Astrocyte of the spinal cord (primary cell): ENCODE measurements around the gene WDR45B.

Experiments used
- DNase-seq: peaks from one replicate; pipeline ENCODE4 v3.0.0; 2011; ENCODE audit warnings: low read depth, low spot score
- H3K4me3 ChIP-seq: 2 replicates; pipeline ENCODE4 v1.5.1; 2011; ENCODE audit warnings: low read depth, mild to moderate bottlenecking, low read length, moderate library complexity
- CTCF ChIP-seq: IDR thresholded peaks from 2 replicates; pipeline ENCODE4 v1.5.1; 2012; ENCODE audit warnings: low read depth, mild to moderate bottlenecking, low read length, inconsistent platforms
- in situ Hi-C: cut with HindIII; loops from 2 replicates; pipeline ENCODE4 v1.10.0; 2017; ENCODE audit warnings: low sequenced_read_pairs

WDR45B gene

GRCh38 chr17:82663381-82664275 lies 15.4 kb upstream of the WDR45B start:
- no peak for DNase-seq
- no peak for TF ChIP-seq CTCF
- H3K4me3 ChIP-seq = no peak overlapping the region
- in situ Hi-C loops = no loop called here

- TF ChIP-seq CTCF = no peak
- in situ Hi-C loops = no loop called here
- no peak for DNase-seq
- no peak overlapping the region for H3K4me3 ChIP-seq
Observed at GRCh38 chr17:82662711-82663261, 14.5 kb upstream of the WDR45B start.

GRCh38 chr17:82661717-82662683 lies 13.8 kb upstream of the WDR45B start:
- TF ChIP-seq CTCF = no peak
- H3K4me3 ChIP-seq = no peak overlapping the region
- in situ Hi-C loops = no loop called here
- no peak for DNase-seq

GRCh38 chr17:82659886-82660285 lies 11.6 kb upstream of the WDR45B start:
- no peak overlapping the region for H3K4me3 ChIP-seq
- in situ Hi-C loops = no loop called here
- DNase-seq = no peak
- TF ChIP-seq CTCF = no peak

GRCh38 chr17:82658796-82659452 lies 10.7 kb upstream of the WDR45B start:
- in situ Hi-C loops = no loop called here
- no peak overlapping the region for H3K4me3 ChIP-seq
- DNase-seq = no peak
- TF ChIP-seq CTCF = no peak

GRCh38 chr17:82658331-82658730 lies 10.1 kb upstream of the WDR45B start:
- no peak for DNase-seq
- in situ Hi-C loops = no loop called here
- no peak for TF ChIP-seq CTCF
- H3K4me3 ChIP-seq = no peak overlapping the region
